ENCODE results near the gene WDR36.

GRCh38 chr5:111121926-111122325 is 29.8 kb downstream of the WDR36 start:
- TF ChIP-seq CTCF (IDR thresholded peaks at IDR 0.05; ENCODE audit: low read depth, low read length, poor library complexity, severe bottlenecking), result no peak
- TF ChIP-seq EZH2phosphoT487 (IDR thresholded peaks at IDR 0.05; ENCODE audit: borderline replicate concordance, low read length), result no peak
